ENCODE results near the gene SGMS2. TPM values are rescaled to one million over a fixed set of nuclear protein-coding genes. Genes with fewer than 3 reads are reported as not detected.
A peak's percentile ranks its signal among the peaks of the same experiment; 100 is the strongest.
"Not testable (repeated sequence)": the region's sequence is repeated elsewhere in the genome, so short reads cannot be mapped to it uniquely, and the experiment has no call there.

Gene SGMS2
- total RNA-seq, 1 donor from 2014 or later, result 45.4 TPM

GRCh38 chr4:107905082-107905481 lies 80.3 kb downstream of the SGMS2 start:
- DNase-seq (ENCODE audit: extremely low read depth, low read depth, low spot score), result not testable (repeated sequence)

GRCh38 chr4:107906458-107907100 lies 81.8 kb downstream of the SGMS2 start:
- DNase-seq (ENCODE audit: extremely low read depth, low read depth, low spot score), result no peak

GRCh38 chr4:107908377-107908776 lies 83.6 kb downstream of the SGMS2 start:
- no peak for DNase-seq (ENCODE audit: extremely low read depth, low read depth, low spot score)

- DNase-seq (ENCODE audit: extremely low read depth, low read depth, low spot score), result peak; percentile 69
These were observed 88.7 kb downstream of the SGMS2 start for GRCh38 chr4:107913283-107913899.

GRCh38 chr4:107915220-107915619 lies 90.5 kb downstream of the SGMS2 start:
- DNase-seq (ENCODE audit: extremely low read depth, low read depth, low spot score), result no peak

GRCh38 chr4:107916623-107917022 lies 91.9 kb downstream of the SGMS2 start:
- no peak for DNase-seq (ENCODE audit: extremely low read depth, low read depth, low spot score)

- DNase-seq (ENCODE audit: extremely low read depth, low read depth, low spot score), result no peak
These were observed 92.8 kb downstream of the SGMS2 start for GRCh38 chr4:107917500-107917899.

- DNase-seq (ENCODE audit: extremely low read depth, low read depth, low spot score), result no peak
These were observed 98.0 kb downstream of the SGMS2 start for GRCh38 chr4:107922486-107923473.

GRCh38 chr4:107925713-107926112 lies 101.0 kb downstream of the SGMS2 start:
- DNase-seq (ENCODE audit: extremely low read depth, low read depth, low spot score), result not testable (repeated sequence)

GRCh38 chr4:107926875-107927274 lies 102.1 kb downstream of the SGMS2 start:
- not testable (repeated sequence) for DNase-seq (ENCODE audit: extremely low read depth, low read depth, low spot score)

GRCh38 chr4:107930821-107931774 lies 106.4 kb downstream of the SGMS2 start, which contains the start of gene CYP2U1:
CYP2U1 (plus strand) TSS chr4:107931549; CDS start chr4:107931644, 95 bp downstream.
- DNase-seq (ENCODE audit: extremely low read depth, low read depth, low spot score), result no peak

- no peak for DNase-seq (ENCODE audit: extremely low read depth, low read depth, low spot score)
These were observed 107.1 kb downstream of the SGMS2 start for GRCh38 chr4:107931775-107932321.

GRCh38 chr4:107935246-107935645 lies 110.5 kb downstream of the SGMS2 start:
- no peak for DNase-seq (ENCODE audit: extremely low read depth, low read depth, low spot score)

GRCh38 chr4:107937040-107937439 lies 112.3 kb downstream of the SGMS2 start:
- no peak for DNase-seq (ENCODE audit: extremely low read depth, low read depth, low spot score)

GRCh38 chr4:107939307-107939706 lies 114.6 kb downstream of the SGMS2 start:
- no peak for DNase-seq (ENCODE audit: extremely low read depth, low read depth, low spot score)

GRCh38 chr4:107945809-107946208 lies 121.1 kb downstream of the SGMS2 start:
- no peak for DNase-seq (ENCODE audit: extremely low read depth, low read depth, low spot score)

- DNase-seq (ENCODE audit: extremely low read depth, low read depth, low spot score), result no peak
These were observed 126.2 kb downstream of the SGMS2 start for GRCh38 chr4:107950746-107951540.

- DNase-seq (ENCODE audit: extremely low read depth, low read depth, low spot score), result no peak
These were observed 126.8 kb downstream of the SGMS2 start for GRCh38 chr4:107951551-107951950.

GRCh38 chr4:107956011-107956410 lies 131.3 kb downstream of the SGMS2 start:
- no peak for DNase-seq (ENCODE audit: extremely low read depth, low read depth, low spot score)
